OCI-M2 (cell line): ENCODE measurements around the gene FXYD3.
"Not testable (repeated sequence)": the region's sequence is repeated elsewhere in the genome, so short reads cannot be mapped to it uniquely, and the experiment has no call there.

Source experiments
- DNase-seq: peaks from one replicate; lab custom pipeline; 2025; ENCODE audit not compliant: unreplicated experiment; lab: John Stamatoyannopoulos, UW

Gene FXYD3

DNA sequence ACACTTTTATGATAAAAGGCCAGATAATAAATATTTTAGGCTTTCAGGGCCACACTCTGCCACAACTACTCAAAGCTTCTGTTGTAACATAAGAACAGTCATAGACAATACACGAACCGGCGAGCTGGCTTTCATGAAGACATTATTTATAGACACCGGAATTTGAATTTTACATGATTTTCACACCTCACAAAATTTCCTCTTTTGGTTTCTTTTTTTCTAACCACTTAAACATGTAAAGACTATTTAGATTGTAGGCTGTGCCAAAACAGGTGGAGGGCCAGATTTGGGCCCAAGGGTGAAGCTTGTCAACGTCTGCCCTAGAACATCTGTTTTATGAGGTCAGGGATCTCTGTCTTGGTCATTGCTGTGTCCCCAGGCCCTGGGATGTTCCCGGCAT lies 29.7 kb upstream of the FXYD3 start:
- no peak for DNase-seq

DNA sequence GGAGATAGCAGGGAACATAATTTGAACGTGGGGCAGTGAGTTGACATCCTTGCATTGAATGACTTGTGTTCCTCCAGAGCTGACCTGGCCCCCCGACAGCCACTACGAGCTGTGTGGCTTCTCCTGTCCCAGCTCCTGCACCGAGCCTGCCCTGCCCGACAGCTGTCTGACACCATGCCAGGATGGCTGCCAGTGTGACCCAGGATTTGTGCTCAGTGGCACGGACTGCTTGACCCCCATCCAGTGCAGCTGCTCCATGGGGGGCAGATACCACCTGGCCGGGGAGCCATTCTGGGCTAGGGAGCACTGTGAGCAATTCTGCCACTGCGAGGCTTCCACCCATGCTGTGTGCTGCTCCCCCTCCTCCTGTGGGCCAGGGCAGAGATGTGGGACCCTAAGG lies 29.2 kb upstream of the FXYD3 start:
- DNase-seq = no peak

DNA sequence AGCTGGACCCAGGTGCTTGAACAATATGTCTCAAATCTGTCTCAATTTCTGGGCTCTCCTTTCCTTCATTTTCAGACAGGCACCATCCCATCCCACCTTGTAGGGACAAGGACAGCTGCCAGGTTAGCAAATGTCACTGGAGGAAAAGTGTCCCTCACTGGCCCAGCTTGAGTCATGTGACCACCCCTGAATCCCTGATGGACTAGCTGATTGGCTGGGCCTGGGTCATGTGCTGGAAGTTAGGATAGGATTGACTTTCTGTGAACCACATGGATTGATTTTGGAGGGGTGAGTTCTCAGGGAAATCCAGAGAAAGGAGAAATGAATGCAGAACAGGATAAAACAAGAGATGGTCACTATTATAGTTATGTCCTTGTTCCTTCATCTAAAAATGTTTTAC lies 28.2 kb upstream of the FXYD3 start:
- DNase-seq = no peak

DNA sequence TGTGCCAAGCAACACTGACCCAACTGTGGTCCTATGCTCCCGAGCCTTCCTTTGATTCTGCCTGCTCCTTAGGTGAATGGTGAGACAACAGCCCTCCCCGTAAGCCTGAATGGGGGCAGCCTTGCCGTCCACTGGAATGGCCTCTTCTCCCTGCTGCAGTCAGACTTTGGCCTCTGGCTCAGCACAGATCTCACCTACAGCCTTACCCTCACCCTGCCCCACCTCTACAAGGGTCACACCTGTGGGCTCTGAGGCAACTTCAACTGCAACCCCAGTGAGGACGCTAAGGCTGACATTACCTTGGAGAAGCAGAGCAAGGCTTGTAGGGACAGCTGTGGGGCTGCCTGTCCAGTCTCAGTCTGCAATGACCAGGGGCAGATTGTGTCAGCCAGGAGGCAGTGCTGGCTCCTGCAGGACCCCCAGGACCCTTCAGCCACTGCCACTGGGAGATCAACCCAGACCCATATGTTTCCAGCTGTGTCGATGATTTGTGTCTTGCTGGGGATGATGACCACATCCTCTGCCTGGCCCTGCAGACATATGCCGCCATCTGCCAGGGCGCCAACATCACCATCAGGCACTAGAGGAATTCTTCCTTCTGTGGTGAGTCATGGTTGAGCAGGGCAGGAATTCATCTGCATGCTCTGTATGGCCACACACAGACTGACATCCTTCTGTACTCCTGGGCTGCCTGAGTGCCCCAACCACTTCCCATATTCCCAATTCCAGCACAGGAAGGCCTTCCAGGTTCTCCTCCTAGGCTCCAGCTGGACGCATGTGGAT lies 27.3 kb upstream of the FXYD3 start:
- DNase-seq = no peak

DNA sequence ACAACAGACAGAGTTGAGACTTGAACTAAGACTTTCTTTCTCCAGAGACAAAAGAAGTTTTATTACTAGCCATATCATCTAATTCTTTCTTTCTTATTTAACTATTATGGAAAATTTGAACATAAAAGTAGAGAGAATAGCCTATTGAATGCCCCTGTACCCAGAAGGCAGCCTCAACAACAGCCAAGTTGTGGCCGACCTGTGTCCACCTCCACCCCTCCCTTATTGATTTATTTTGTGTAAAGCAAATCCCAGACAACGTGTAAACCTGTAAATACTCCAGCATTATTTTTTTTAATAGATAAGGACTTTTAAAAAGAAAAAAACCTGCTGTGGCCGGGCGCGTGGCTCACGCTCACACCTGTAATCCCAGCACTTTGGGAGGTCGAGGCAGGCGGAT lies 26.1 kb upstream of the FXYD3 start:
- no peak for DNase-seq

DNA sequence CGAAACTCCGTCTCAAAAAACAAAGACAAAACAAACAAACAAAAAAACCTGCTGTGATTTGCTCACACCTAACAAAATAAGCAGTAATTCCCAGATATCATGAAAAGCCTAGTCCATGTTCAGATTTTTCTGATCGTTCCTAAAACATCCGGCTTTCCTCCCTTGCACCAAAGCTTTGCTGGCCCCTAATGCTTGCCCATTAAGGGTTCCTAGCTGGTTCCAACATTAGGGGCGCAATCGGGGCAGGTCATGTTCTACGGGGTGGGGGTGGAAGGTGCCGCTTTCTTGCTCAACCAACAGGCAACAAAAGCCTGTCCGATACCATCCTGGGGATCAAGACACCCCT lies 25.5 kb upstream of the FXYD3 start:
- no peak for DNase-seq

DNA sequence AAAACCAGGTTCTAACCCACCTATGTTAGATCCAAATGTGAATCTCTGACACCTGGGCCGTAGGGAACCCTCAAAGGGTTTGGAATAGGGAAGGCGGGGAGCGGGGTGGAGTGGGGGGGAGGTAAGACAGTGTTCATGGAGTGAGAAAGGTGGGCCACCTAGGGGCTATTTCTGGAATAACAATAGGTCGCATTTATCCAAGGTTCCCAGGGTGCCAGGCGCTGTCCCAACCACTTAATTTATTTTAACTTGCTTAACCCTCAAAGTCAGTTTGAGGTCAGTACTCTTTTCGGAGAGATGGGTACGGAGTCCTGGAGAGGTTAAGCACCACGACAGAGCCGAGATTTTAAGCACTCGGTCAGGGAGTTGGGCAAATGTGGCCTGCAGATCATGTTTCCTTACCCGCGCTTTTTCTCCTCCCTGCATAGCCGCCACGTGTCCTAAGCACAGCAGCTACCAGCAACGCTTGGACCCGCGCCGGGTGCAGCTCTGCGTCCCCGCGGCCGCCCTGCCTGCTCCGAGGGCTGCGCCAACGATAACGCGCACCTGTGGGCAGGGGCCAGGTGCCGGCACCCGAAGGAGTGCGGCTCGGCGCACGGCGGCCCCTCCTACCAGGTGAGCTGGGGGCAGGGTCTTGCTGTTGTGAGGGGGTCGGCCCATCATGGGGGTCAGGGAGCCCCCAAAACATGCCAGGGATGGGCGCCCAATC lies 25.0 kb upstream of the FXYD3 start:
- DNase-seq = no peak

DNA sequence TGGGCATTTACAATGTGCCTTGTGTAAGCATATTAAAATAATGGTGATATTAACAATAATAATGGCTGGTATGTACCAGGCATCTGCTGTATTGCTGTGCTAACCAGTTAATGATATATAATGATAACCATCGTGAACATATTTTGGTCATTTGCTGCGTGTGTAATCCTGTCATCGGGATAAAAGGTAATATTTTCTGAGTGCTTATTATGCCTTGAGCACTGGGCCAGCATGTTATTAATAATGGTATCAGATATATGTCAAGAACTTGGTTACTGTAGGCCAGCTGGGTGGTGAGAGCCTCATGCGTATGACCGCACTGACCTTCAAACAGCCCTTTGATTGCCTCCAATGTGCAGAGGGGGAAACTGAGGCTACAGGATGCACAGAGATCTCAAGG lies 22.2 kb upstream of the FXYD3 start:
- DNase-seq = no peak

DNA sequence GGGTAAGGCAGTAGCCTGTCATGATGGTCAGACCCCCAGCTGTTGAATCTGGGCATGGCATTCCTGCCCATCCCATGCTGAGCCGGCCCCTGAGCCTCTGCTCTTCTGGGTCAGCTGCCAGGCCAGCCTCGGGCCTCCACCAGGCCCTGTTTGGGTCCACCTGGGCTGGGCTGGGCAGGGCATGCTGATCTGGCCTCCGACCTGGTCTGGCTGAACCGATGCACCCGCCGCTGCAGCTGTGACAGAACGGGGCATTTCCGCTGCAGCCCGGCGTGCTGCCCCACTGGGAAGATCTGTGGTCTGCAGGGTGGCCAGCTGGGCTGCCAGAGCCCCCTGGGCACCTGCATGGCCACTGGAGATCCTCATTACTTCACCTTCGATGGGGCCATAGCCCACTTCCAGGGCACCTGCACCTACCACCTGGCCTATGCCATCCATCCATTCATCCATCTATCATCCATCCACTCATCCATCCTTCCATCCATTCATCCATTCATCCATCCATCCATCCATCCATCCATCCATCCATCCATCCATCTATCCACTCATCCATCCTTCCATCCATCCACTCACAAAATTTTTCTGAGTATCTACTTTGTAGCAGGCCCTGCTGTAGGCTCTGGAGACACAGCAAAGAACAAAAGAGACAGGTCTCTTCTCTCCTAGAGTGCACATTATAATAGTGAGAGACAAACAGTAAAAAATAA lies 21.5 kb upstream of the FXYD3 start:
- DNase-seq = no peak

DNA sequence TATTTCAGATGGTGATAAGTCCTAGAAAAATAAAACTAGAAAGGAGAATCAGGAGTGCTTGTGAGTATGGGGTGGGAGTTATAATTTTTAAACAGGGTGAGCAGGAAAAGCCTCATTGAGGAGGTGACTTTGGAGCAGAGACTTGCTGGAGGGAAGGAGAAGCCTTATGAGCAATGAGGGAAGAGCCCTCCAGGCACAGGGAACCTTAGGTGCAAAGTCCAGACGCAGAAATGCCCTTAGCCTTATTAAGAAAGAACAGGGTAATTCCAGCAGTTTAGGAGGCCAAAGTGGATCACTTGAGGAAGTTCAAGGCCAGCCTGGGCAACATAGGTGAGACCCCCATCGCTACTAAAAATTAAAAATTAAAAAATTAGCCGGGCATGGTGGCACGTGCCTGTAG lies 21.0 kb upstream of the FXYD3 start:
- no peak for DNase-seq

DNA sequence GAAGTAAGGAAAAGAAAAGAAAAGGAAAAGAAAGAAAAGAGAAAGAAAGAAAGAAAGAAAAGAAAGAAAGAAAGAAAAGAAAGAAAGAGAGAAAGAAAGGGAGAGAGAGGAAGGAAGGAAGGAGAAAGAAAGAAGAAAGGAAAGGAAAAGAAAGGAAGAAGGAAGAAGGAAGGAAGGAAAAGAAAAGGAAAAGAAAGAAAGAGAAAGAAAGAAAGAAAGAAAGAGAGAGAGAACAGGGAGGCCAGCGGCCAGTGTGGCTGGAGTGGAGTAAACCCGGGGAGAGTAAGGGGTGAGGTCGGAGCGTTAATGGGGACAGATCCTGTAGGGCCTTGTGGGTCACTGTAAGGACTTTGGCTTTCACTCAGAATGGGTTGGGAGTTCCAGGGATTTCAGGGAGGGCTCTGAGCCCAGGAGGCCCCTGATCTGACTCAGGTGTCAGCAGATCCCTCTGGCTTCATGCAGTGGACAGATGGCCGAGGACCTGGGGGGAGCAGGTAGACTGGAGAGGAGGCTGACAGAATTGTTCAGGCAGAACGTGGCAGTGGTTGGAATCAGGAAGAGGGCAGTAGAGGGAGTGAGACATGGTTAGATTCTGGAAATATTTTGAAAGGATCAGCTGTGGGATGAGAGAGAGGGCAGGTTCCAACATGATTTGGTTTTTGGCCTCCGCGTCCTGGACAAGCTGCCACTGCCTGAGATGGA lies 19.8 kb upstream of the FXYD3 start:
- DNase-seq = no peak

DNA sequence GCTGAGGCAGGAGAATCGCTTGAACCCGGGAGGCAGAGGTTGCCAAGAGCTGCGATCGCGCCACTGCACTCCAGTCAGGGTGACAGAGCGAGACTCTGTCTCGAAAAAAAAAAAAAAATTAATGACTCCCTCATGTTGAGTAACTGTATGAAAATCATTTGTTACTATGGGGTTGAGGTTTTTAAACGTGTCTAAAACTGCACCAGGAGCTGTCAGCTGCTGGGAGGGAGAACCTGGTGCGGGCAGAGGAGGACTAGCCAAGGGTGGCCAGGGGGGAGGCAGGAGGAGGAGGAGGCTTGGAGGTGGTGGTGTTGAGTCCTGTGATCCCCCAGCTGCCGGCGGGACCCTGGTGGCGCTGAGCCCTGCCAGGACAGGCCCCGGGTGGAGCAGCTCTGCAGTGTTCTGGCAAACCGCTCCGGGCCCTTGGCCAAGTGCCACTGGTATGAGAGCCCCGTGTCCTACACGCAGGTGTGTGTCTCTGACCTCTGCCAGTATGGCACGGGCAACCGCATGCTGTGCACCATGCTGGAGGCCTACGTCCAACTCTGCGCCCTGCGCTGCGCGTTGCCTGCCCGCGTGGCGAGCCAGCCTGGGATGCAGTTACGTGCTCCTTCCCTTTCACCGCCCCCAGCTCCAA lies 17.1 kb upstream of the FXYD3 start:
- DNase-seq = no peak

DNA sequence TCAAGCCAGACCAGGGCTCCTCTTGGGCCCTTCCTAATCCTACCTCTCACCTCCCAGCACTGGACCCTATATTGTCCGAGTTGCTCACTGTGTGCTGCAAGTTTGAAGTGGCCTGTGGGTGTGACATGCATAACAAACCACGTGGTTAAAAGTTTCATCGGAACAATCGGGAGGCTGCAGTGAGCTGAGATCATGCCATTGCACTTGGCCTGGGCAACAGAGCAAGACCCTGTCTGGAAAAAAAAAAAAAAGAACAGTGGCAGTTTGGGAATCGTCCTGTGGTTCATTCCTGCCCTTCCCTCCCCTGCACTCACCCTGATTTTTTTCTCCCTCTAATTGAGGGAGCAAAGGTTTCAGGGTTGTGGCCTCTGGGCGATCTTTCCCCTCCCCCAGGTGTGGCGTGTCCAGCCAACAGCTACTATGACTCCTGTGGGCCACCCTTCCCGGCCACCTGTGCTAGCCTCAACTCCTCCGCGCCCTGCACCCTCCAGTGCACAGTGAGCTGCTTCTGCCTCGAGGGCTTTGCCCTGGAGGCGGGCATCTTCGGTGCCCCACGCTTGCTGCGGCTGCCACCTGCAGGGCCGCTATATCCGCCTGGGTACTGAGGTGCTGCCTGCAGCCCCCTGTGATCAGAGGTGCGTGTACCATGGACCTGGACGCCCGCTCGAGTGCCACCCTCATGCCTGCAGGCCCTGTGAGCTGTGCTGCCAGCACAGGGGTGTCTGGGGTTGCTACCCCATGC lies 16.3 kb upstream of the FXYD3 start:
- no peak for DNase-seq

DNA sequence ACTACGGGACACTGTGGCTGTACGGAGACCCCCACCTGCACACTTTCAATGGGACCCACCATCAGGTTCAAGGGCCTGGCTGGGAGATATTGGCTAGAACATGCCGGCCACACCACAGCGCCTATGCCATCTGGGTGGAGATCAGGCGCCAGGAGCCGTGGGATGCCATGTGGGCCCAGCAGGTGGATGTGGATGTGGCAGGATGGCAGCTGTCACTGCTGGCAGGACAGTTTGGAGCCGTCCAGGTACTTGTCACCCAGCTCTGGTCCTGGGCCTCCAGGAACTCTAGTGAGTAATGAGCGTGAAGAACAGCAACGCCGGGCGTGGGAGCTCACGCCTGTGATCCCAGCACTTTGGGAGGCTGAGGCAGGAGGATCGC lies 15.7 kb upstream of the FXYD3 start:
- DNase-seq = no peak

DNA sequence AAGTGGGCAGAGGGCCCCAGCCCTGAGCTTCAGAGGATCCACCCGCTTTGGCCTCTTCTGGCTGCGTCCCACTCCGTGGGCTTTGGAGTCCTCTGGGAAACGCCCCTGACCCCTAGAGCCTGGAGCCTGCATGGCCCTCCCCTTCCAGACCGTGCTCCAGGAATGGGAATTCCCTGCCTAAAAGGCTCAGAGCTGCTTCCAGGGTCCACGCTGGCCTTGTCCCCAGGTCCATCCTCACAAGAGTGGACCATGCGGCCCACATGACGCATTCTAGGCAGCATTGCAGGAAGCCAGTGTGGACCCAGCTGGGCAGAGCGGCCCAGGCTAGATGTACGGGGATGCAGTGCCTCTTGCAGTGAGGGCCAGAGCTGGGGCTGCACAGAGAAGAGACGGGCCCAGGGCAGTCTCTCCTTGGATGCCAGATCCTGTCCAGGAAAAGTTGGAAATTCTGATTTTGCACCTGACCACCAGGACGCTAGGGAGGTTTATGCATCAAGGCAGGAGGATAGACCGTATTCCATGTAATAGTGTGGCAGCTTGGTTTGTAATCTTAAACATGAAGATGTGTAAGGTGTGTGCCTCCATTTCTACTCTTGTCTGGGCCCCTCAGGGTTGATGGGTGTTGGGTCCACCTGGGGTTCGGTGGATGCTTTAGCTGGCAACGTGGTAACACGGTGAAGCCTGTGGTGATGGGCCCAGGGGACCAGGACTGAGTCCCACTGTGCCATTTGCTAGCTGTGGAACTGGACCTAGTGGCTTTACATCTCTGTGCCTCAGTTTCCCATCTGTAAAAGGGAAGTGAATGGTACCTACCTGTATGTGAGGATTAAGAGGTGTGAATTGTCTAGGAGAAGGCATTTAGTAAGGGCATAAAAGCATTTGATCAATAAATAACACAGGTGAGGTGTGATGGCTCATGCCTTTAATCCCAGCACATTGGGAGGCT lies 14.8 kb upstream of the FXYD3 start:
- DNase-seq = no peak

DNA sequence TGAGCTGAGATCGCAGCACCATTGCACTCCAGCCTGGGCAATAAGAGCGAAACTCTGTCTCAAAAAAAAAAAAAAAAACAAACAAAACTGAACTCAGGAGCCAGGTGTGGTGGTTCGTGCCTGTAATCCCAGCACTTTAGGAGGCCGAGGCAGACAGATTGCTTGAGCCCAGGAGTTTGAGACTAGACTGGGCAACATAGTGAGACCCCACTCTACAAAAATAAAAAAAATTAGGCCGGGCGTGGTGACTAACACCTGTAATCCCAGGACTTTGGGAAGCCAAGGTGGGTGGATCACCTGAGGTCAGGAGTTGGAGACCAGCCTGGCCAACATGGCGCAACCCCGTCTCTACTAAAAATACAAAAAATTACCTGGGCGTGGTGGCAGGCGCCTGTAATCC lies 13.7 kb upstream of the FXYD3 start:
- DNase-seq = not testable (repeated sequence)

DNA sequence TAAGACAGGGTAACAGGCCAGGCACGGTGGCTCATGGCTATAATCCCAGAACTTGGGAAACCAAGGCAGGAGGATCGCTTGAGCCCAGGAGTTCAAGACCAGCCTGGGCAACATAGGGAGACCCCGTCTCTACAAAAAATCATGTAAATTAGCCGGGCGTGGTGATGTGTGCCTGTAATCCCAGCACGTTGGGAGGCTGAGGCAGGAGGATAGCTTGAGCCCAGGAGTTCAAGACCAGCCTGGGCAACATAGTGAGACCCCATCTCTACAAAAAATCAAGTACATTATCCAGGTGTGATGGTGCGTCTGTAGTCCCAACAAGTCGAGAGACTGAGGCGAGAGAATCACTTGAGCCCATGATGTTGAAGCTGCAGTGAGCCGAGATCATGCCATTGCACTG lies 12.0 kb upstream of the FXYD3 start:
- DNase-seq = not testable (repeated sequence)

DNA sequence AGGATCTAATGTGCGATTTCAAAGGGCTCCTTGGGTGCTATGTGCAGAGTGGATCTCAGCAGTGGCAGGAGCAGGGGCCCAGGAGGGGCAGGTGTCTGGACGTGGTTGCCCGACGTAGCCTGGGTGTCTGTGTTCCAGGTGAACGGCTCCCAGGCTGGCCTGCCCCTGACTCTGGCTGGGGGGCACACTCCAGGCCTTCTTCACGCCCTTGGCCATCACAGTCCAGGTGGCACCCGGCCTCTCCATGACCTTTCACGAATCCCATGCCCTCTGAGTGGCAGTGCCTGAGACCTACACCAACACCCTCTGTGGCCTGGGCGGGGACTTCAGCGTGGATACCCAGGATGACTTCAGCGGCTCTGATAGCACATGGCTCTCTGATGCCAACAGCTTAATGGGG lies 11.3 kb upstream of the FXYD3 start:
- DNase-seq = no peak

DNA sequence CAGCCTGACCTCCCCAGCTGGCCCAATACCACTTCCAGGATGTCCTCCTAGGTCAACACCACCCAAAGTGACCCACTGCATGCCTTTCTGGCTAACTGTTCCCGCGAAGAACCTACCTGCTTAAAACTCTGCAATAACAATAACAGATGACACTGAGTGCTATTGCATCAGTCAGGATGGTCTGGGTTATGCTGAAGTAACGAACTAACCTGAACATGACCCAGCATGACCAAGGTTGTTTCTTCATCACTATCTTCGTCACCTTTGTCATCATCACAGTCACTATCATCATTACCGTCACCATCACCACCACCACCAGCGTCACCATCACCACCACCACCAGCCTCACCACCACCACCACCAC lies 10.6 kb upstream of the FXYD3 start:
- DNase-seq = no peak
